ENCODE measurements around the gene CCDC184.
"Not testable (repeated sequence)": the region's sequence is repeated elsewhere in the genome, so short reads cannot be mapped to it uniquely, and the experiment has no call there.

The CCDC184 gene

GRCh38 chr12:48221645-48222044, 38.2 kb downstream of the CCDC184 start:
- no peak overlapping the region for H3K4me3 ChIP-seq (ENCODE audit: low read depth, low read length, poor library complexity, severe bottlenecking)
- H3K9me2 ChIP-seq (ENCODE audit: low read depth, low read length) = no peaks in the 10 kb centered on the region
- TF ChIP-seq EZH2 (IDR thresholded peaks at IDR 0.05; ENCODE audit: borderline replicate concordance, low read length) = no peak
- no peak for TF ChIP-seq CTCF (IDR thresholded peaks at IDR 0.05; ENCODE audit: low read length)
- H3K79me2 ChIP-seq (ENCODE audit: insufficient read depth, low read length) = no peaks in the 10 kb centered on the region
- no peaks in the 10 kb centered on the region for H4K20me1 ChIP-seq (ENCODE audit: insufficient read depth, low read length)
- no peak overlapping the region for H3K9ac ChIP-seq (ENCODE audit: low read length)
- H3K27ac ChIP-seq (ENCODE audit: low read depth, low read length, poor library complexity, severe bottlenecking) = no peak overlapping the region
- H2AFZ ChIP-seq (ENCODE audit: low read length) = no peak overlapping the region
- no peaks in the 10 kb centered on the region for H3K36me3 ChIP-seq (ENCODE audit: insufficient read depth, low read length)
- H3K4me1 ChIP-seq (ENCODE audit: insufficient read depth, low read length, severe bottlenecking) = no peaks in the 10 kb centered on the region
- H3K9me3 ChIP-seq (ENCODE audit: low read length) = no peaks in the 10 kb centered on the region
- H3F3A ChIP-seq (ENCODE audit: insufficient read depth, low read length) = no peaks in the 10 kb centered on the region
- H3K27me3 ChIP-seq (ENCODE audit: insufficient read depth, low read length) = no peaks in the 10 kb centered on the region
- no peak overlapping the region for H3K4me2 ChIP-seq (ENCODE audit: low read length)

GRCh38 chr12:48224533-48224932, 41.1 kb downstream of the CCDC184 start:
- not testable (repeated sequence) for H3K9me3 ChIP-seq (ENCODE audit: low read length)

GRCh38 chr12:48231169-48231958, 47.9 kb downstream of the CCDC184 start:
- H4K20me1 ChIP-seq (ENCODE audit: insufficient read depth, low read length); H3K4me2 ChIP-seq (ENCODE audit: low read length); H3K9me3 ChIP-seq (ENCODE audit: low read length); H3K79me2 ChIP-seq (ENCODE audit: insufficient read depth, low read length); H3K9me2 ChIP-seq (ENCODE audit: low read depth, low read length); H3K4me3 ChIP-seq (ENCODE audit: low read depth, low read length, poor library complexity, severe bottlenecking); H3K9ac ChIP-seq (ENCODE audit: low read length); H3K36me3 ChIP-seq (ENCODE audit: insufficient read depth, low read length); H3K27ac ChIP-seq (ENCODE audit: low read depth, low read length, poor library complexity, severe bottlenecking); H3F3A ChIP-seq (ENCODE audit: insufficient read depth, low read length); H2AFZ ChIP-seq (ENCODE audit: low read length); H3K27me3 ChIP-seq (ENCODE audit: insufficient read depth, low read length); H3K4me1 ChIP-seq (ENCODE audit: insufficient read depth, low read length, severe bottlenecking): not testable (repeated sequence)

More at GRCh38 chr12:48224533-48224932, 41.1 kb downstream of the CCDC184 start:
- not testable (repeated sequence) for H4K20me1 ChIP-seq (ENCODE audit: insufficient read depth, low read length); H3K9me2 ChIP-seq (ENCODE audit: low read depth, low read length); H3F3A ChIP-seq (ENCODE audit: insufficient read depth, low read length); H2AFZ ChIP-seq (ENCODE audit: low read length); H3K36me3 ChIP-seq (ENCODE audit: insufficient read depth, low read length); H3K4me1 ChIP-seq (ENCODE audit: insufficient read depth, low read length, severe bottlenecking); H3K4me2 ChIP-seq (ENCODE audit: low read length); H3K79me2 ChIP-seq (ENCODE audit: insufficient read depth, low read length); H3K9ac ChIP-seq (ENCODE audit: low read length); H3K27me3 ChIP-seq (ENCODE audit: insufficient read depth, low read length); H3K4me3 ChIP-seq (ENCODE audit: low read depth, low read length, poor library complexity, severe bottlenecking); H3K27ac ChIP-seq (ENCODE audit: low read depth, low read length, poor library complexity, severe bottlenecking)
